PC-9 (cell line): ENCODE data around the gene NGEF.

Source experiments
- CTCF ChIP-seq: fragments of 200-600 bp; sonication (generic); conservative IDR thresholded peaks from 2 replicates; pipeline ENCODE4 v1.6.1; 2017; ENCODE audit warnings: mixed run types, antibody characterized with exemption, mild to moderate bottlenecking, moderate library complexity
- EZH2 ChIP-seq: fragments of 200-600 bp; sonication (generic); IDR thresholded peaks from 2 replicates; pipeline ENCODE4 v1.8.0; 2017; ENCODE audit warnings: antibody characterized with exemption, low read depth

- TF ChIP-seq CTCF = no peak
- TF ChIP-seq EZH2 = no peak
Observed at GRCh38 chr2:232866104-232866503, 147.0 kb downstream of the NGEF start.
